ENCODE data around the gene SMARCA4.

Gene SMARCA4

GRCh38 chr19:11017275-11018035 is 56.6 kb downstream of the SMARCA4 start:
- DNase-seq: no peak

- DNase-seq: no peak
These were observed 57.3 kb downstream of the SMARCA4 start for GRCh38 chr19:11018179-11018578.

- no peak for DNase-seq
These were observed 57.9 kb downstream of the SMARCA4 start for GRCh38 chr19:11018763-11019162.

- DNase-seq: no peak
These were observed 58.4 kb downstream of the SMARCA4 start for GRCh38 chr19:11019262-11019661.

- no peak for DNase-seq
These were observed 59.0 kb downstream of the SMARCA4 start for GRCh38 chr19:11019824-11020223.

GRCh38 chr19:11020423-11020822 is 59.6 kb downstream of the SMARCA4 start:
- DNase-seq: no peak

GRCh38 chr19:11020982-11021759 is 60.3 kb downstream of the SMARCA4 start:
- DNase-seq: no peak

GRCh38 chr19:11021760-11022144 is 60.9 kb downstream of the SMARCA4 start:
- DNase-seq: no peak

- DNase-seq: no peak
These were observed 62.2 kb downstream of the SMARCA4 start for GRCh38 chr19:11023016-11023415.

- no peak for DNase-seq
These were observed 62.9 kb downstream of the SMARCA4 start for GRCh38 chr19:11023710-11024109.

GRCh38 chr19:11024259-11024658 is 63.4 kb downstream of the SMARCA4 start:
- no peak for DNase-seq

- no peak for DNase-seq
These were observed 64.2 kb downstream of the SMARCA4 start for GRCh38 chr19:11025006-11025405.

- DNase-seq: no peak
These were observed 64.6 kb downstream of the SMARCA4 start for GRCh38 chr19:11025445-11025844.

GRCh38 chr19:11025997-11026396 is 65.2 kb downstream of the SMARCA4 start:
- no peak for DNase-seq

GRCh38 chr19:11027381-11027780 is 66.6 kb downstream of the SMARCA4 start:
- no peak for DNase-seq

- DNase-seq: no peak
These were observed 67.3 kb downstream of the SMARCA4 start for GRCh38 chr19:11028146-11028545.

GRCh38 chr19:11031421-11032070 is 70.7 kb downstream of the SMARCA4 start:
- DNase-seq: no peak

- no peak for DNase-seq
These were observed 72.4 kb downstream of the SMARCA4 start for GRCh38 chr19:11033251-11033650.

- DNase-seq: no peak
These were observed 72.9 kb downstream of the SMARCA4 start for GRCh38 chr19:11033763-11034162.

- DNase-seq: no peak
These were observed 73.8 kb downstream of the SMARCA4 start for GRCh38 chr19:11034449-11035213.

GRCh38 chr19:11035441-11036377 is 74.9 kb downstream of the SMARCA4 start:
- peak; percentile 89 for DNase-seq

- DNase-seq: no peak
These were observed 77.7 kb downstream of the SMARCA4 start for GRCh38 chr19:11038511-11038910.
